Neural cell (in vitro differentiated cells): Measurements from ENCODE around the gene MAPK7. TPM values are rescaled to one million over a fixed set of nuclear protein-coding genes. Genes with fewer than 3 reads are reported as not detected.

Source experiments
- H2AFZ ChIP-seq: fragments of 200-600, 300-800 bp; sonication (generic), shearing (Covaris generic); 2 replicates; pipeline ENCODE4 v1.6.0; 2014; ENCODE audit warnings: low read depth, mild to moderate bottlenecking, antibody characterized with exemption, low read length, moderate library complexity
- H3F3A ChIP-seq: fragments of 200-600 bp; shearing (Covaris generic); 2 replicates; pipeline ENCODE4 v1.6.1; 2016; ENCODE audit warnings: mild to moderate bottlenecking, moderate library complexity, mixed read lengths, antibody characterized with exemption, low read length; ENCODE audit not compliant: insufficient read depth, poor library complexity, severe bottlenecking
- H3K27ac ChIP-seq: fragments of 200-600, 300-800 bp; sonication (generic), shearing (Covaris generic); 2 replicates; pipeline ENCODE4 v1.5.1; 2014; ENCODE audit warnings: mild to moderate bottlenecking, low read length, moderate library complexity
- H3K27me3 ChIP-seq: fragments of 300-800, 200-600 bp; sonication (generic), shearing (Covaris generic); 2 replicates; pipeline ENCODE4 v1.6.0; 2014; ENCODE audit warnings: mild to moderate bottlenecking, low read depth, low read length, moderate library complexity; ENCODE audit not compliant: insufficient read depth
- H3K36me3 ChIP-seq: fragments of 300-800, 200-600 bp; sonication (generic), shearing (Covaris generic); 2 replicates; pipeline ENCODE4 v1.5.1; 2014; ENCODE audit warnings: mild to moderate bottlenecking, antibody characterized with exemption, low read length, moderate library complexity; ENCODE audit not compliant: insufficient read depth
- H3K4me2 ChIP-seq: fragments of 300-800, 200-600 bp; sonication (generic), shearing (Covaris generic); 2 replicates; pipeline ENCODE4 v1.6.0; 2014; ENCODE audit warnings: mild to moderate bottlenecking, low read length
- H3K4me3 ChIP-seq: fragments of 300-800, 200-600 bp; sonication (generic), shearing (Covaris generic); 2 replicates; pipeline ENCODE4 v1.5.1; 2014; ENCODE audit warnings: mild to moderate bottlenecking, low read length, moderate library complexity
- H3K79me2 ChIP-seq: fragments of 200-600 bp; shearing (Covaris generic); replicated peaks from 2 replicates; pipeline ENCODE4 v1.6.0; 2014; ENCODE audit warnings: mild to moderate bottlenecking, low read length, moderate library complexity; ENCODE audit not compliant: insufficient read depth
- H3K9ac ChIP-seq: fragments of 300-800, 200-600 bp; sonication (generic), shearing (Covaris generic); 2 replicates; pipeline ENCODE4 v1.6.1; 2016; ENCODE audit warnings: mild to moderate bottlenecking, low read length, mixed read lengths
- H3K9me2 ChIP-seq: fragments of 200-600 bp; shearing (Covaris generic); 2 replicates; pipeline ENCODE4 v1.6.1; 2016; ENCODE audit warnings: mild to moderate bottlenecking, low read length, mixed read lengths; ENCODE audit not compliant: insufficient read depth
- H3K9me3 ChIP-seq: fragments of 200-600, 300-800 bp; sonication (generic), shearing (Covaris generic); 2 replicates; pipeline ENCODE4 v1.6.1; 2016; ENCODE audit warnings: mild to moderate bottlenecking, mixed run types, low read length, moderate library complexity, mixed read lengths
- H4K20me1 ChIP-seq: fragments of 200-600 bp; shearing (Covaris generic); 2 replicates; pipeline ENCODE4 v1.6.1; 2016; ENCODE audit warnings: mild to moderate bottlenecking, mixed run types; ENCODE audit not compliant: insufficient read depth
- EP300 ChIP-seq: fragments of 450-650 bp; conservative IDR thresholded peaks from 2 replicates; pipeline ENCODE4 v1.6.1; 2014; ENCODE audit warnings: antibody characterized with exemption, mild to moderate bottlenecking, moderate library complexity; ENCODE audit not compliant: poor library complexity, severe bottlenecking
- EZH2 ChIP-seq: fragments of 200-600, 300-800 bp; shearing (Covaris generic), sonication (generic); IDR thresholded peaks from 2 replicates; pipeline ENCODE4 v1.6.1; 2014; ENCODE audit warnings: antibody characterized with exemption, low read length, borderline replicate concordance, mild to moderate bottlenecking; ENCODE audit not compliant: insufficient read depth, poor library complexity, severe bottlenecking
- MXI1 ChIP-seq: fragments of 450-650 bp; conservative IDR thresholded peaks from 2 replicates; pipeline ENCODE4 v1.6.1; 2014; ENCODE audit warnings: antibody characterized with exemption, mild to moderate bottlenecking; ENCODE audit not compliant: poor library complexity, severe bottlenecking
- POLR2AphosphoS5 ChIP-seq: IDR thresholded peaks from 2 replicates; pipeline ENCODE4 v1.6.1; 2012
- RAD21 ChIP-seq: fragments of 450-650 bp; conservative IDR thresholded peaks from 2 replicates; pipeline ENCODE4 v1.6.1; 2014; ENCODE audit warnings: antibody characterized with exemption, mild to moderate bottlenecking, moderate library complexity
- REST ChIP-seq: IDR thresholded peaks from 2 replicates; pipeline ENCODE4 v1.6.1; 2012; ENCODE audit warnings: borderline replicate concordance
- SMC3 ChIP-seq: fragments of 450-650 bp; conservative IDR thresholded peaks from 2 replicates; pipeline ENCODE4 v1.6.1; 2014; ENCODE audit warnings: antibody characterized with exemption, mild to moderate bottlenecking, moderate library complexity; ENCODE audit not compliant: poor library complexity
- TAF1 ChIP-seq: IDR thresholded peaks from 2 replicates; pipeline ENCODE4 v1.6.1; 2012; ENCODE audit warnings: low read depth
- polyA plus RNA-seq: library from polyadenylated mRNA; depleted of rRNA; stranded (reverse); fragments of >200 nt; gene quantifications from 2 replicates; pipeline ENCODE4 v1.2.3, GENCODE V29; 2014
- TF ChIP-seq, protein P1 (sequence below): fragments of 450-650 bp; IDR thresholded peaks from 2 replicates; pipeline ENCODE4 v1.5.1; 2014; ENCODE audit warnings: antibody characterized with exemption, mild to moderate bottlenecking, moderate library complexity; ENCODE audit not compliant: poor library complexity, severe bottlenecking

Gene MAPK7
- polyA plus RNA-seq, 1 donor from 2014 or later, result 18.8 TPM

- Histone ChIP-seq H3K4me3 (no peak overlapping the region), H3K9ac (no peak overlapping the region), H3K9me3 (no peaks in the 10 kb centered on the region), H3K36me3 (peaks cover 5% of the 10 kb centered on the region), H3K27ac (no peak overlapping the region), H3K4me2 (no peak overlapping the region), H3K79me2 (no peaks in the 10 kb centered on the region), H2AFZ (no peak overlapping the region), H3K27me3 (no peaks in the 10 kb centered on the region), H4K20me1 (no peaks in the 10 kb centered on the region), H3K9me2 (no peaks in the 10 kb centered on the region), H3F3A (no peaks in the 10 kb centered on the region)
- TF ChIP-seq REST, result no peak
- no peak for TF ChIP-seq SMC3
- no peak for TF ChIP-seq EP300
- TF ChIP-seq, protein P1, sequence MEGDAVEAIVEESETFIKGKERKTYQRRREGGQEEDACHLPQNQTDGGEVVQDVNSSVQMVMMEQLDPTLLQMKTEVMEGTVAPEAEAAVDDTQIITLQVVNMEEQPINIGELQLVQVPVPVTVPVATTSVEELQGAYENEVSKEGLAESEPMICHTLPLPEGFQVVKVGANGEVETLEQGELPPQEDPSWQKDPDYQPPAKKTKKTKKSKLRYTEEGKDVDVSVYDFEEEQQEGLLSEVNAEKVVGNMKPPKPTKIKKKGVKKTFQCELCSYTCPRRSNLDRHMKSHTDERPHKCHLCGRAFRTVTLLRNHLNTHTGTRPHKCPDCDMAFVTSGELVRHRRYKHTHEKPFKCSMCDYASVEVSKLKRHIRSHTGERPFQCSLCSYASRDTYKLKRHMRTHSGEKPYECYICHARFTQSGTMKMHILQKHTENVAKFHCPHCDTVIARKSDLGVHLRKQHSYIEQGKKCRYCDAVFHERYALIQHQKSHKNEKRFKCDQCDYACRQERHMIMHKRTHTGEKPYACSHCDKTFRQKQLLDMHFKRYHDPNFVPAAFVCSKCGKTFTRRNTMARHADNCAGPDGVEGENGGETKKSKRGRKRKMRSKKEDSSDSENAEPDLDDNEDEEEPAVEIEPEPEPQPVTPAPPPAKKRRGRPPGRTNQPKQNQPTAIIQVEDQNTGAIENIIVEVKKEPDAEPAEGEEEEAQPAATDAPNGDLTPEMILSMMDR, result no peak
- TF ChIP-seq EZH2, result no peak
- TF ChIP-seq TAF1, result no peak
- TF ChIP-seq MXI1, result no peak
- no peak for TF ChIP-seq RAD21
- no peak for TF ChIP-seq POLR2AphosphoS5
These were observed 6.6 kb downstream of the MAPK7 start for GRCh38 chr17:19384723-19385391.

- H3K4me3 ChIP-seq, result no peak overlapping the region
- H3K79me2 ChIP-seq, result no peaks in the 10 kb centered on the region
- H3K9me3 ChIP-seq, result no peaks in the 10 kb centered on the region
- H3K4me2 ChIP-seq, result no peak overlapping the region
- no peak overlapping the region for H3K27ac ChIP-seq
- H3K27me3 ChIP-seq, result no peaks in the 10 kb centered on the region
- no peaks in the 10 kb centered on the region for H4K20me1 ChIP-seq
- no peaks in the 10 kb centered on the region for H3K9me2 ChIP-seq
- no peaks in the 10 kb centered on the region for H3F3A ChIP-seq
- H3K36me3 ChIP-seq, result peaks cover 5% of the 10 kb centered on the region
- H3K9ac ChIP-seq, result no peak overlapping the region
- no peak overlapping the region for H2AFZ ChIP-seq
- TF ChIP-seq SMC3, result no peak
- no peak for TF ChIP-seq EZH2
- TF ChIP-seq POLR2AphosphoS5, result no peak
- no peak for TF ChIP-seq TAF1
- TF ChIP-seq REST, result no peak
- no peak for TF ChIP-seq RAD21
- no peak for TF ChIP-seq EP300
- no peak for TF ChIP-seq MXI1
- TF ChIP-seq, protein P1, result no peak
These were observed 7.3 kb downstream of the MAPK7 start for GRCh38 chr17:19385521-19385983.
